NT2/D1 (cell line): Measurements from ENCODE around the gene TMEM87A.

Experiments
- YY1 ChIP-seq: IDR thresholded peaks from 2 replicates; pipeline ENCODE4 v1.6.1; 2011; ENCODE audit not compliant: insufficient read length, insufficient read depth
- ZNF274 ChIP-seq: IDR thresholded peaks from 2 replicates; pipeline ENCODE4 v1.6.1; 2011; ENCODE audit warnings: mild to moderate bottlenecking, low read depth, low read length

DNA sequence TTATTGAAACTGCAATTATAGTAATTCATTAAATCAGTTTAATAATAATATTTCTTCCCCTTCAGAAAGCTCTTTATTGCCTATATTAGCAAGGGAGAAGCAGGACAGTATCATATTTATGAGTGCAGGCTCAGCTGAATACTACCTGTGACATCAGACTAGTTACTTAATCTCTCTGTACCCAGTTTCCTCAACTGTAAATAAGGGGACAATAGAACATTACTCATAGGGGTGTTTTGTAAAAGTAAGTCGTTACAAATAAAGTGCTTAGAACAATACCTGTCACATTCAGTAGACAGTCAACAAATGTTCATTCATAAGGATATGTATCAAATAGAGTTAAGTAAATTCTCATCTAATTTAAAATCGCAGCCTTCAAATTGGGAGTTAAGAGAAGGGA lies 53.0 kb downstream of the TMEM87A start:
- TF ChIP-seq ZNF274, result no peak
- no peak for TF ChIP-seq YY1
